B cell (primary cell): ENCODE data around the gene UBAC1. TPM values are rescaled to one million over a fixed set of nuclear protein-coding genes. Genes with fewer than 3 reads are reported as not detected.
A peak's percentile ranks its signal among the peaks of the same experiment; 100 is the strongest.

Source experiments
- ATAC-seq: fragments of 200-7000 bp; cut with Tn5 transposase; one replicate; pipeline ENCODE4 v1.10.0; 2021; ENCODE audit warnings: low read depth, mild to moderate bottlenecking, moderate number of reproducible peaks, moderate library complexity
- CTCF ChIA-PET: fragments of 350-600 bp; sonication (Branson Sonifier 250); formaldehyde crosslinking; loops from one replicate; lab custom pipeline; 2021; ENCODE audit warnings: antibody characterized with exemption, inconsistent platforms; lab: Charles Lee
- POLR2A ChIA-PET: fragments of 350-600 bp; sonication (Branson Sonifier 250); formaldehyde crosslinking; loops from one replicate; lab custom pipeline; 2021; ENCODE audit warnings: antibody characterized with exemption; lab: Charles Lee
- DNase-seq: peaks from one replicate; pipeline ENCODE4 v3.0.0; 2013
- H2AFZ ChIP-seq: 2 replicates; pipeline ENCODE4 v1.6.1; 2012; ENCODE audit warnings: mild to moderate bottlenecking, low read depth, low read length; ENCODE audit not compliant: insufficient read depth, poor library complexity, severe bottlenecking
- H3K27ac ChIP-seq, 2 donors: 1 replicate in 1 of 2; 2 replicates in 1 of 2; pipeline ENCODE4 v1.5.1; 2012 to 2013; ENCODE audit warnings: low read length in 2 of 2, mild to moderate bottlenecking in 2 of 2, moderate library complexity in 1 of 2
- H3K27me3 ChIP-seq, 4 experiments: fragments of 200-600 bp in 1 of 4; sonication (generic) in 1 of 4; replicated peaks in 1 of 4; 1 replicate in 2 of 4; 2 replicates in 2 of 4; pipeline versions ENCODE4 v1.6.1 to v1.7.0; 2013 to 2016; ENCODE audit warnings: low read length in 3 of 4, mild to moderate bottlenecking in 2 of 4, mixed read lengths in 1 of 4, moderate library complexity in 1 of 4; ENCODE audit not compliant: insufficient read depth in 4 of 4, control insufficient read depth in 3 of 4; ENCODE audit errors: control extremely low read depth in 1 of 4
- H3K36me3 ChIP-seq, 2 experiments: replicated peaks in 1 of 2; 1 replicate in 1 of 2; 2 replicates in 1 of 2; pipeline versions ENCODE4 v1.6.1 to v1.7.1; 2013; ENCODE audit warnings: low read length in 1 of 2; ENCODE audit not compliant: insufficient read depth in 2 of 2, control insufficient read depth in 1 of 2; ENCODE audit errors: control extremely low read depth in 1 of 2, extremely low read depth in 1 of 2
- H3K4me1 ChIP-seq, 2 donors: fragments of 200-600 bp in 1 of 2; sonication (generic) in 1 of 2; 1 replicate in 1 of 2; 2 replicates in 1 of 2; pipeline versions ENCODE4 v1.5.1 to v1.6.1; 2013 to 2017; ENCODE audit warnings: low read length in 2 of 2; ENCODE audit not compliant: control insufficient read depth in 2 of 2, insufficient read depth in 2 of 2
- H3K4me2 ChIP-seq: replicated peaks from 2 replicates; pipeline ENCODE3; 2012; ENCODE audit warnings: mild to moderate bottlenecking, low read depth, low read length; ENCODE audit not compliant: poor library complexity, severe bottlenecking
- H3K4me3 ChIP-seq, 5 experiments: fragments of 200-600 bp in 1 of 5; sonication (generic) in 1 of 5; 1 replicate in 3 of 5; 2 replicates in 2 of 5; pipeline versions ENCODE4 v1.5.1 to v1.7.0; 2011 to 2016; ENCODE audit warnings: low read length in 4 of 5, mild to moderate bottlenecking in 4 of 5, low read depth in 2 of 5, control low read depth in 1 of 5, moderate library complexity in 1 of 5; ENCODE audit not compliant: insufficient read depth in 1 of 5; ENCODE audit errors: control extremely low read depth in 1 of 5, extremely low read depth in 1 of 5
- H3K79me2 ChIP-seq: fragments of 200-600 bp; sonication (generic); one replicate; pipeline ENCODE4 v1.6.0; 2016; ENCODE audit warnings: low read length; ENCODE audit not compliant: control insufficient read depth, insufficient read depth
- H3K9ac ChIP-seq: fragments of 200-600 bp; sonication (generic); 2 replicates; pipeline ENCODE4 v1.6.1; 2017; ENCODE audit warnings: mild to moderate bottlenecking, low read length, moderate library complexity
- H3K9me3 ChIP-seq, 3 donors: one replicate each; pipeline versions ENCODE4 v1.6.1 to v1.7.1; 2013; ENCODE audit warnings: low read length in 2 of 3; ENCODE audit not compliant: control insufficient read depth in 2 of 3, insufficient read depth in 1 of 3; ENCODE audit errors: control extremely low read depth in 1 of 3
- H4K20me1 ChIP-seq: 2 replicates; pipeline ENCODE4 v1.6.0; 2012; ENCODE audit warnings: mild to moderate bottlenecking, low read length; ENCODE audit not compliant: insufficient read depth, control insufficient read depth, poor library complexity, severe bottlenecking
- H3K27ac Mint-ChIP-seq: one replicate; pipeline ENCODE4 v1.8.0; 2021; ENCODE audit warnings: mixed read lengths
- H3K27me3 Mint-ChIP-seq: one replicate; pipeline ENCODE4 v1.8.0; 2021; ENCODE audit warnings: mixed read lengths
- H3K4me1 Mint-ChIP-seq: one replicate; pipeline ENCODE4 v1.8.0; 2021; ENCODE audit warnings: mixed read lengths
- H3K4me3 Mint-ChIP-seq: one replicate; pipeline ENCODE4 v1.8.0; 2021; ENCODE audit warnings: mixed read lengths
- H3K9me3 Mint-ChIP-seq: one replicate; pipeline ENCODE4 v1.8.0; 2022; ENCODE audit warnings: mixed read lengths; ENCODE audit not compliant: insufficient read depth
- EZH2 ChIP-seq: IDR thresholded peaks from 2 replicates; pipeline ENCODE4 v1.6.1; 2012; ENCODE audit warnings: borderline replicate concordance, low read depth, mild to moderate bottlenecking, moderate library complexity, low read length; ENCODE audit not compliant: insufficient read depth, poor library complexity, severe bottlenecking
- WGBS: methylation state at CpG from one replicate; pipeline ENCODE4 v1.1.5; 2013; ENCODE audit warnings: missing lambda C conversion rate; ENCODE audit not compliant: insufficient coverage; 5-methylcytosine and 5-hydroxymethylcytosine counted together
- intact Hi-C: fragments of 100-400 bp; cut with micrococcal nuclease; formaldehyde crosslinking; loops from one replicate; pipeline ENCODE4 v1.10.0; 2022
- polyA plus RNA-seq: library from polyadenylated mRNA; depleted of rRNA; stranded (reverse); fragments of >200 nt; gene quantifications from 2 replicates; pipeline ENCODE4 v1.2.3, GENCODE V29; 2012
- total RNA-seq, 2 donors: library from RNA; stranded (reverse); fragments of 120-200 nt in 1 of 2; gene quantifications; 1 replicate in 1 of 2; 2 replicates in 1 of 2; pipeline versions ENCODE4 v1.2.3 to v1.2.4, GENCODE V29; 2013 to 2022
- TF ChIP-seq, protein P1 (sequence below): fragments of 200-600 bp; IDR thresholded peaks from one replicate; pipeline ENCODE4 v1.8.0; 2022; ENCODE audit warnings: antibody characterized with exemption, mild to moderate bottlenecking

Gene UBAC1
- total and polyA plus RNA-seq, 2 donors (not counting 1 experiment from before 2014, with no cell fraction given), result 30.8 to 31.1 TPM

DNA sequence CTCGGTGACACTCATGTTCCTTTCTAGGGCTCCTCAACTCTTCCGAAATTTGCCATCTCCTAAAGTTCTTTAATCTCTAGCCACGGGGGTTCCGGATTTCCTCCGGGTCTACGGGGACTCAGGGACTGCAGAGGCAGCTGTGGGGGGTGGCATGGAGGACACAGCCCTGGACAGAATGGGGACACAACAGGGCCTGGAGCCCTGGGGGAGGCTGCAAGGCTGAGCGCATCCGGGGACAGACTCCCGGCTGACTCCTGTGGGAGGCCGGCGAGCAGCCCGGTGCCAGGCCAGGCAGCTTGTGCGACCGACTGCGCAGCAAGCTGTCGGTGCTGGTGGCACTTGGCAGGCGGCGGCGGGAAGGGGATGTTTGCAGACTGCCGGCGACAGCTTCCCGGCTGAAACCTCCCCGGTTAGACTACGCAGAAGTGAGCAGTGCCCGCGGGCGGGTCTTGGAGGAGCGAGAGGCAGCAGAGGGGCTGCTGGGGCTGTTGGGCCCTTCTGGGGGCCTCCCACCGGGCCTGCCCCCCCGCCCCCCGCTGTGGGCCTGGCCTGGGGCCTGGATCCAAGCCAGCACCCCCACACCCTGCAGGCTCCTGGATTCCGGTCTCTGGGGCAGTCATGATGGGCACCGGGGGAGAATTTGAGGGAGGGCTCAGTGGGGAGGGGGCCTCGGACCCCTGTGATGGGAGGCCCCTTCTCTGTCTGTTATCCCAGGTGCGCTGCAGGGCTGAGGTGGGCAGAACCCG is 28.7 kb upstream of the UBAC1 start:
- Histone ChIP-seq H3K27ac (no peak overlapping the region), H3K4me2 (peak overlapping the region; percentile 75), H4K20me1 (no peaks in the 10 kb centered on the region), H3K9ac (peak overlapping the region; percentile 42), H3K4me1 (peaks cover 29 to 30% of the 10 kb centered on the region in 2 donors), H3K36me3 (no peaks in the 10 kb centered on the region), H3K27me3 (peaks cover 0 to 36% (median 2%) of the 10 kb centered on the region in 4 experiments), H2AFZ (peak overlapping the region; percentile 68), H3K79me2 (no peaks in the 10 kb centered on the region), H3K9me3 (no peaks in the 10 kb centered on the region), H3K4me3 (peak overlapping the region in 3 of 5 experiments; percentile 19 to 41 (median 25))
- H3K27me3 Mint-ChIP-seq, result no peaks in the 10 kb centered on the region
- POLR2A ChIA-PET, result interaction anchor here (0.6 kb wide), 1 partner anchor 68 kb away, joined by 3 read pairs; no protein-coding TSS in a partner anchor
- no peaks in the 10 kb centered on the region for H3K9me3 Mint-ChIP-seq
- peaks cover 28% of the 10 kb centered on the region for H3K4me1 Mint-ChIP-seq
- WGBS, result 17% methylated on average over 31 of the region's 36 CpGs
- DNase-seq (peak; percentile 40), ATAC-seq (no peak)
- CTCF ChIA-PET, result no interaction called here
- intact Hi-C loops, result loop anchor here (1.0 kb wide), 1 partner anchor 29 kb away; the partner anchor contains the start of gene UBAC1
- no peak for TF ChIP-seq EZH2
- TF ChIP-seq, protein P1, sequence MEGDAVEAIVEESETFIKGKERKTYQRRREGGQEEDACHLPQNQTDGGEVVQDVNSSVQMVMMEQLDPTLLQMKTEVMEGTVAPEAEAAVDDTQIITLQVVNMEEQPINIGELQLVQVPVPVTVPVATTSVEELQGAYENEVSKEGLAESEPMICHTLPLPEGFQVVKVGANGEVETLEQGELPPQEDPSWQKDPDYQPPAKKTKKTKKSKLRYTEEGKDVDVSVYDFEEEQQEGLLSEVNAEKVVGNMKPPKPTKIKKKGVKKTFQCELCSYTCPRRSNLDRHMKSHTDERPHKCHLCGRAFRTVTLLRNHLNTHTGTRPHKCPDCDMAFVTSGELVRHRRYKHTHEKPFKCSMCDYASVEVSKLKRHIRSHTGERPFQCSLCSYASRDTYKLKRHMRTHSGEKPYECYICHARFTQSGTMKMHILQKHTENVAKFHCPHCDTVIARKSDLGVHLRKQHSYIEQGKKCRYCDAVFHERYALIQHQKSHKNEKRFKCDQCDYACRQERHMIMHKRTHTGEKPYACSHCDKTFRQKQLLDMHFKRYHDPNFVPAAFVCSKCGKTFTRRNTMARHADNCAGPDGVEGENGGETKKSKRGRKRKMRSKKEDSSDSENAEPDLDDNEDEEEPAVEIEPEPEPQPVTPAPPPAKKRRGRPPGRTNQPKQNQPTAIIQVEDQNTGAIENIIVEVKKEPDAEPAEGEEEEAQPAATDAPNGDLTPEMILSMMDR, result no peak
- H3K4me3 Mint-ChIP-seq, result peak overlapping the region; percentile 64
- H3K27ac Mint-ChIP-seq, result no peak overlapping the region

- POLR2A ChIA-PET, result no interaction called here
- H3K27me3 ChIP-seq, result peaks cover 0 to 36% (median 2%) of the 10 kb centered on the region in 4 experiments
- DNase-seq, result no peak
These were observed 28.0 kb upstream of the UBAC1 start for GRCh38 chr9:135989157-135989556.

More at GRCh38 chr9:135989157-135989556, 28.0 kb upstream of the UBAC1 start:
- WGBS, result 93% methylated on average over 8 of the region's 8 CpGs
- ATAC-seq, result no peak
- H3K4me3 ChIP-seq, result no peak overlapping the region
- H3K4me2 ChIP-seq, result peak overlapping the region; percentile 75
- peaks cover 29 to 30% of the 10 kb centered on the region in 2 donors for H3K4me1 ChIP-seq
- no peaks in the 10 kb centered on the region for H3K9me3 Mint-ChIP-seq
- H3K79me2 ChIP-seq, result no peaks in the 10 kb centered on the region
- intact Hi-C loops, result no loop called here
- H3K4me3 Mint-ChIP-seq, result peak overlapping the region; percentile 10
- H3K9me3 ChIP-seq, result no peaks in the 10 kb centered on the region
- peaks cover 3% of the 10 kb centered on the region for H3K27me3 Mint-ChIP-seq
- no peak overlapping the region for H3K27ac ChIP-seq
- CTCF ChIA-PET, result no interaction called here
- no peak overlapping the region for H3K27ac Mint-ChIP-seq
- no peak overlapping the region for H3K9ac ChIP-seq
- peaks cover 28% of the 10 kb centered on the region for H3K4me1 Mint-ChIP-seq
- no peak overlapping the region for H2AFZ ChIP-seq
- H4K20me1 ChIP-seq, result no peaks in the 10 kb centered on the region
- no peaks in the 10 kb centered on the region for H3K36me3 ChIP-seq
- TF ChIP-seq, protein P1, result no peak
- no peak for TF ChIP-seq EZH2
